NCI-H524 treated with DMSO at 0.1 percent for 48 hours (cell line): ENCODE measurements around the gene XG.

Experiments used
- DNase-seq: peaks from one replicate; lab custom pipeline; 2025; lab: John Stamatoyannopoulos, UW

Gene XG

DNA sequence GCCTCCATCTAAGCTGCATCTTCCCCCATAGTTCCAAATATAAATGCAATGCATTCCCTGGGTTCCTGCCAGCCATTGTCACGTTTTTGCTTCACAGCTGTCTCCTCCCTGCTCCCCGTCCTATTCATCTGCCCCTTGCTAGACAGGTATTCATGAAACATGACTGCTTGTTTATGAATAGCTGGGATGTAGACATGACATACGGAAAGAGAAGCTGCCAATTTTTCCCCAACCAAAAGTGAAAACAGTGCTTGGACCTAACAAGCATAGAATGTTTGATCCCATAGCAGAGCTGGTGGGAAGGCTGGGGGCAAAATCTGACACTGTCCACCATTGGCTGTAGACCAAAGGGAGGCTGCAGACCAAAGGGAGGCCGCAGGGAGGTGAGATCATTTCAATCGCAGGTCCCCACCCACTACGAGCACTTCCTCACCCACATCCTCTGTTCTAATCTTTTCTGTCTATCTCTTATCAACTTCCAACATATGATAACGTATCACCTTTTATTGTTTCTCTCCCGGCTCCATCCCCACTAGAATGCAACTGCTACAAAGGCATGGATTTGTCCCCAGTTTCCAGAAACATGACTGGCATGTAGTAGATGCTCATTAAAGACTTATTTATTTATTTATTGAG lies 68.4 kb downstream of the XG start:
- DNase-seq = no peak

DNA sequence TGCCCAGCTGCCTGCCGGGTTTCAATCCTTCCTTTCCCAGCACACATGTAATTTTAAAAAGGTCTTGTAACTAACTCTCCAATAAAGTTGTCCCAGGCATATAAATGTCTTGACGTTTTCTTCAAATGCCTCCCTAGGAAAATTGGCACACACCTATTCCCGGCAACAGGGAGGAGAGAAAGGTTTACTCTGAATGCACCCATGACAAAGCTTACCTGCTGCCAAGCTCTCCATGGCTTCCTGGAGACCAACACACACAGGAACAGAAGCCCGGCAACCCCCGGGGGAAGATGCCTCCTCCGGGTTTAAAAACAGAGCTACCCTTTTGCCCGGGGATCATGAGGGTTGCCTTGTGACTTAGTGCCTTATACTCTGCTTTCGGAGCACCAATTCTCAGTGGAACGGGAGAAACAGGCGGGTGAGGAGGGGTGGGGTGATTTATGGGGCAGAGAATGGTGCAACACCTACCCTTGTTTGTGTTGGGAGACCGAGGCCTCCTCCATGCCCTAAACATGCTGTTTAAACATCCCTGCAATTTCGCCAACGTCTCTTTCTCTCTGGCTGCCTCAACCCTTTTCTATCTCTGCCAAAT lies 72.1 kb downstream of the XG start:
- no peak for DNase-seq

DNA sequence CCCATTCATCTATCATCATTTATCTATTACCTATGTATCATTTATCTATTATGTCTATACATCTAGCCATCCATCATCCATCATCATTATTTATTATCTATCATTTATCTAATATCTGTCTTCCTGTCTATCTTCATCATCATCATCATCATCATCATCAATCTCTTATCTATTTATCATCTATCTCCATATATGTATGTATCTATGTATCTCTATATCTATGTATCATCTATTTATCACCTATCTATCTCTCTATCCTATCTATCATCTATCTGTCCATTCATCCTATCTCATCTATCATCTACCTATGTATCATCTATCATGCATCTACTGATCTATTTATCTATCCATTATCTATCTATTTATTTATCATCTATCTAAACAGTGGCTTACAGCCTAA lies 73.0 kb downstream of the XG start:
- no peak for DNase-seq

DNA sequence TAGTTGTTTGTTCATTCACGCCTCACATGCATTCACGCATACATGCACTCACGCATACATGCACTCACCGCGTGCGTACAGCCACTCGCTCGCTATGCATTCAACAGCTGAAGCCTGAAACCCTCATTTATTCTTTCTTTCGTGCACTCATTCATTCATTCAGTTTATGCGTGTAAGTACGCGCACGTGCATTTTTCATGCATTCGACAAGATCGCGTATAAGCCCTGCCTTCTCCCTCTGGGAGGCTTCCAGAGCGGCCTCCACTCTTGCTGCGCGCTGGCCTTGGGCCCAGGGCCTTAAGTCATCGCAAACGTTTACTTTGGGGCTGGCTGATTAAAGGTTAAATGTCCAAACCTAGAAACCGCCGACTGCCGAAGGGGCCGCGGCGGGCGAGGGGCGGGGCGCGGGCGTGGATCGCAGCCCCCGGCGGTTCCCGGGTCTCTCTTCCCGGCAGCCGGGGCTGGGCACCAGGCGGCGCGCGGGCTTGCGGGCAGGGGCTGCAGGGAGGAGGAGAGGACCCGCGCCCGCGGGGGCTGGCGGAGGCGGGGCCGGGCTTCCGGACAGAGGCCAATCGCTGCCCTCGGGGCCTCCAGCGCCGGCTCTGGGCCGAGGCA lies 76.6 kb downstream of the XG start, which contains the start of gene GYG2:
Gene GYG2 (plus strand): TSS at position 587 of the 615 bp plus-strand sequence. CDS start 1,259 bp downstream, outside the sequence.
- no peak for DNase-seq

DNA sequence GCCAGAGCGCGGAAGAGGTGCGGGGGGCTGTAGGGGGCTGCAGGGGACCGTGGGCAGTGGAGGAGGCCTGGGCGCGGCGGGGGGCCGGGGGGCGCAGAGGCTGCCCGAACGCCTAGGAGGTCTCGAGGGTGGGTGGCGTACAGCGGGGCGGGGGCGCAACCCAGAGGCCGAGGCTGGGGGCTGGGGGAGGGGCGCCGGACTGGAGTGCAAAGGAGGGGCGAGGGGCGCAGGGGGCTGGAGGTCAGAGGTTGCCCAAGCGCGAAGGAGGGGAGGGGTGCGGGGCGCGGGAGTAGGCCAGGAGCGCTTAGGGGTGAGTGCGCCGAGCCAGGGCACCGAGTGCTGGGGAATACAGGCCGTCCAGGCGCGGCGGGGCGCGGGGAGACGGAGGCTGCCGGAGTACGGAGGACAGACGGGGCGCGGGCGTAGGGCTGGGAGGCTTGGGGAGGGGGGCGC lies 77.1 kb downstream of the XG start:
- no peak for DNase-seq

DNA sequence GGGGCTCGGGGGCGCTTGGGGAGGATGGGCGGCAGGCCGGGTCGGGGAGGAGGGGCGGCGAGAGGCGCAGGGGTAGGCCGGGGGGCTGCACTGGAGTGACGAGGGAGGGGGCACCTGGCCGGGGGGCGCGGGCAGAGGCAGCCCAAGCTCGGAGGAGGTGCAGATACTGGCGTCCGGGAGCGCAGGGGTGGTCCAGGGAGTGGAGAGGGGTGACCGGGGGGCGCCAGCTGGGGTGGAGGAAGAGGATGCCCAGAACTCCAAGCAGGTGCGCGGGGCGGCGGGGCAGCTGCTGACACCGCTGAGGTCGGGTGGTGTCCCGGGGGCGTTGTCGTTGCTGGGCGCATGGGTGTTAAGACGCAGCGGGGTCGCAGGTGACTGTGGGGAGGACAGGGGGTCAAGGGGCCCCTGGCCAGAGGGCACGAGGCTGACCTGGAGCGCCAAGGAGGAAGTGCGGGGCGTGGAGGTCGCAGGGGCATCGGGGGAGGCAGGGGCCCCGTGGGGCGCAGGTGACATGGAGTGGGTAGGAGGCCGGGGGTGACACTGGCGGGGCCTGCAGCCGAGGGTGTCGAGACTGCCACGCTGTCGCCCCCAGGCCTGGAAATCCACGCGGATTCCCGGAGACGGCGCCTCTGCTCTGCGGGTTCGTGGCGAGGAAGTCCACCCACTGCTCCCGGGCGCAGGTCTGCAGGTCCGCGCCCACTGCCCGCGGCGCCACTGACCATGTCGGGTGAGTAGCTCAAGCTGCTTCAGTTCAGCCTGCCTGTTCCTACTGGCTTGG lies 77.8 kb downstream of the XG start:
- DNase-seq = no peak

DNA sequence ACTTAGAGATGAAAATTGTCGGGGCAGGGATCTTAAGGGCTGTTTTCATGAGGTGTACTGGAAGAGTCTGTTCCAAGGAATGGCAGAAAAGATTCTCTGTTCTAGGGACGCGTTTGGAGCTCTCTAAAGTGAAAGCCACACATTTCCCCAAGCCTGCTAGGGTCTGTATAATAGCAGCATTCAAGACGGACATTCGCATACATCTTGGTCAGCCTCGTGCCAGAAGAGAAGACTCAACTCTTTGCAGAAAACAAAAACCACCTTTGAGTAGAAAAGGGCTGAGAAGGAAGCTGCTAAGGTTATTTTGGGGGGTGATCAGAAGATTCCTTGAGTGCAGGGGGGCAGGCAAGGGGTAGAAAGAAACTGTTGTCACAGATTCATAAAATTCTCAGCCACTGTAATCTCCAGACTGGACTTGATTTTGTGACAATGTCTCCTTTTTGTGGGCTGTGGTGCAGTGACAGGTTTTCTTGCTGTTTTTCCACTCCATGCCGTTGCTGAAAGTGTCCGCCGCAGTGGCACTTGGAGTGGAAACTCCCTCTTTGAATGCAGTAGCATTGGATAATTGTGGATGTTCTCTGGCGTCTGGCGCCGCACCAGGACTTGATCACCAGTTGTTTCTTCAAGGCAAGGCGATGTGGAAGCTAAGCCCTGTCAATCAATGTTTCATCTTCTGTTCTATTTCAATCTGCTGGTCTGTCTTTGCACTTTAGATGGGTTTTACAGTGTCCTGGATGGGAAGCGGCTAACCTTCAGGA lies 79.8 kb downstream of the XG start:
- DNase-seq = no peak

DNA sequence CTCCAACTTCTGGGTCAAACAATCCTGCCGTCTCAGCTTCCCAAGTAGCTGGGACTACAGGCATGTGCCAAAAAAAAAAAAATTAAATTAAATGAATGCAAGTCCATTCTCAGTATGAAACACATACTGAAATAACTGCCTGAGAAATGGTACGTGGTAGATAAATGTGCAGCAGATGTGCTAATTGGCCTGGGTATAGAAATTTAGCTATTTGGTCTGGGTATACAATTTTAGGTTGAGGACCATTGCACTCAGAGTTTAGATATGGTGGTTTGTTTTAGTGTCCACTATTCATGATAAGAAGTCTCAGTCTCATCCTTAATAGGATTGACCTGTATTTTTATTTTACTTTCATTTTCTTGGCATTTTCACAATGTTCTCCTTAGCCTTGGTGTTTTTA lies 86.1 kb downstream of the XG start:
- no peak for DNase-seq

DNA sequence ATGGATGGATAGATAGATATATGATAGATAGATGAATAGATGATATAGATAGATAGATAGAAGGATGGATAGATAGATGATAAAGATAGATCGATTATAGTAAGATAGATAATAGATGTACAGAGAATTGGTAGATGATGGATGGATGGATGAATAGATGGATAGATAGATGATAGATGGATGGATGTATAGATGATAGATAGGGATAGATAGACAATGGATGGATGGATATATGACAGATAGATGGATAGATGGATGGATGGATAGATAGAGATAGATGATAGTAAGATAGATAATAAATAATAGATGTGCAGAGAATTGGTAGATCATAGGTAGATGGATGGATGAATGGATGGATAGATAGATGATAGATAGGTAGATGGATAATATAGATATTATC lies 89.1 kb downstream of the XG start:
- DNase-seq = no peak

DNA sequence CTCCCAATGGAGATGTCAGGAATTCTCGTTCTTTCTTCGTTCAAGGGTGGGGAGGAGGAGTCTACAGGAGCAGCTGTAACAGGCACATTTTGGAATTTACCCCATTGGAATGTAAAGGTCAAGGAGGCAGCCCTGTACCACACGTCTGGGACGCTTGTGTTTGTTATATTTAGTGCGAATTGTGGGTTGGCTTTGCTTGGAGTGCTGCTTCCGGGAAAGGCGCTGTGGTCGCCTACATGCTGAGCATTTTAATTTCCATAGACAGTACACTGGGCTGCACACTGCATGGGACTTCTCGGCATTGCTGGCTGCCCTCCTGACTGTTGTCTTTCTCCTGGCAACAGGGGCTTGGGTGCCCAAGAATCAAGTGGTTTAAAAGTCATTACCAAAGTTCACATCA lies 89.7 kb downstream of the XG start:
- DNase-seq = no peak

DNA sequence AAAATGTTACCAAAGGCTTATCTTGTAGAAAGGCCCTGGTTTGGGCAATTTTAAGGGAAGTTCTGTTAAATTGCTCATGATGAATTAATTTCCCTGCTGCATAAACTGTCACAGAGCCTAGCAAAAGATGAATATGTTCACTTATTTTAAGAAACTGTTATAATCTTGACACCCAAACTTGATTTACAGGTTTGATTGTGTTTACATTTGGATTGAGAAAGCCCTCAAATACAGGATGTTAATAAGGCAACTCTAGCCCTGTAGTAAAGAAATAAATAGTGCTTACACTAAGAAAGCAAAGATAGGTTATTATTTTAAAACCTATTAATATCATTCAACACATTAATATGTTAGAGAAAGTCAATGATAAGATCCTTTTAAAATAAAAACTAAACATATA lies 95.2 kb downstream of the XG start:
- no peak for DNase-seq

DNA sequence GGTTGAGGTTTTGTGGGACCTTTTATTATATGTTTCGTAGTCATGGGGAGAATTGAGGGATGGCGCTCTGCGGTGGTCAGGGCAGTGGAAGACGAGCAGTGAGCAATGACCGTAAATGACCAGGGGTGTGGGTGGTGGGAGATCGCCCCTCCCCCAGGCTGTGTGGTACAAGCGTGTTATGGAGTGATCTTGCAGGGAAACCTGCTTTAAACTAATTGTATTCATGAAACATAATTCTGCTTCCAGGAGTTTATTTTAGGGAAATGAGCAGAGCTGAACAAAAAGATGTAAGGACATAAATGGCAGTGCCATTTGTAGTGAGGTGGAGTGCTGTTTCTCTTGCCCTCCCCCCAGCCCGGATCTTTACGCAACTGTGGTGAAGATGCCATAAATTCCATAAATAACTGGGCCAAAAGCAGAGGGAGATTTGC lies 97.0 kb downstream of the XG start:
- DNase-seq = no peak

DNA sequence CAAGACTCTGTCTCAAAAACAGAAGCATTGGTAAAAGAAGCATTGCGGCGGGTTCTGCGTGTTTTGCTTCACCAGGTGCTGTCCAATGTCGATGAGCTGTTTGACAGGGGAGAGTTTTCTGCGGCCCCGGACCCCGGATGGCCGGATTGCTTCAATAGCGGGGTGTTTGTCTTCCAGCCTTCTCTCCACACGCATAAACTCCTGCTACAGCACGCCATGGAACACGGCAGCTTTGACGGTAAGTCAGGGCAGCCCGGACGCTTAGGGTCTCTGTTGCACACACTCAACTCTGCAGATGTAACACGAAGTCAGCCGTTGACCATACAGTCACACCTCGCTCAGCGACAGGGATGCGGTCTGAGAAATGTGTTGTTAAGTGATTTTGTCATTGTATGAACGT lies 103.1 kb downstream of the XG start:
- DNase-seq = no peak

DNA sequence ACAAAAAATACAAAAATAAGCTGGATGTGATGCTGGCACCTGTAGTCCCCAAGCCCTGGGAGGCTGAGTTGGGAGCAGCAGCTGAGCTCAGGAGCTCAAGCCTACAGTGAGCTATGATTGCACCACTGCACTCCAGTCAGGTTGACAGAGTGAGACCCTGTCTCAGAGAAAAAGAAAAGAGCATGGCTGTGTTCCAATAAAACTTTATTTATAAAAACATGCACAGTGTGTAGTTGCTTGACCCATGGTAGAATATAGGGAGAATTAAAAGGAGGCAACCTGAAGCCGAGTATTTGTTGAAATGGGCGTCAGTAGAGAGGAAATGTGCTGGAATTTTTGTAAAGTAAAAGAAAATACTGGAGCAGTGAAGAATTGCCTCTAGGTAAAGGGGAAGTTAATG lies 103.9 kb downstream of the XG start:
- no peak for DNase-seq

DNA sequence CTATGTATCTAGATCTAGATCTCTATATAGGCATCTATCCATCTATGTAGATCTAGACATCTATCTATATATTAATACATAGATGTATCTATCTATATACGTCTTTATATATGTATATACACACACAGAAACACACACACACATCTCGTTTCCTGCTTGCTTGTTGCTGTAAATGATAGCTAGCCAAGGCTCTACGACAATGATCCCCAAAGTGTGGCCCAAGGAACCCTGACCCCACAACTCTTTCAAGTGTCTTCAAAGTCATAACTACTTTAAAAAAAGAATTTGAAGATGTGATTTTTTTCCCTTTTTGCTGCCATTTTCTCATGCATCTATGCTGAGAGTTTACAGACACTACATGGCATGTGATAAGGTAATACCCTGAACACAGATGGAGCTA lies 105.7 kb downstream of the XG start:
- no peak for DNase-seq

DNA sequence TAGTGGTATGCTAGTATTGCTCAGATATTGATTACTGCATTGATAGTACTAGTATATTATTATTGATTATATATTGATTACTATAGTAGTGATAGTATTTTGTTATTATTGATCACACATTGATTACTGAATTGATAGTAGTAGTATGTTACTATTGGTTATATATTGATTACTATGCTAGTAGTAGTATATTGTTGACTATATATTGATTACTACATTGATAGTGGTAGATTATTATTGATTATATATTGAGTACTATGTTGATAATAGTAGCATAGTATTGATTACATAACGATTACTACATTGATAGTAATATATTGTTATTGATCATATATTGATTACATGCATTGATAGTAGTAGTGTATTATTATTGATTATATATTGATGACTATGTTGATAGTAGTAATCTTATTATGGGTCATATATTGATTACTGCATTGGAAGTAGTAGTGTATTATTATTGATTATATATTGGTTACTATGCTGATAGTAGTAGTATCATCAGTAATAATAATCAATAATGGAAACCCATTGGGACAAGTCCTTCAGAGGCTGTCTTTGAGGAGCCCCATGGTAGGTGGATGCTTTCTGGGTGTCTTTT lies 107.5 kb downstream of the XG start:
- DNase-seq = no peak

DNA sequence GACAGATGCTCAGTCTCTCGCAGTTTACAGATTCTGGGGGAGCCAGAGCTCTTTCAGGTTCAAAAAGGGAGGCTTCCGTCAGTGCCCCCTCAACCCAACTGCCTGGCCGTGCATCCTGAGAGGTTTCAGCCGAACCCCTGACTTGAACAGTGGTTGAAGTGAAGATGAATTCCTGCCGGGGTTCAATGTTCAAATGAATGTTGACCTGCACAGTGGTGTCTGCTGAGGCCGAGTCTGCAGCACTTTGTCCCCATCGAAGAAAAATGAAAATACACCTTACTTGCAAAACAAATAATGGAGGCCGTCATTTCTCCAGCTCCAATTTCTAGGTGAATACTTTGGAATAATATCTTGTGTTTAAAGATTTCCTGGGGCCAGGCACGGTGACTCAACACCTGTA lies 110.6 kb downstream of the XG start:
- no peak for DNase-seq

DNA sequence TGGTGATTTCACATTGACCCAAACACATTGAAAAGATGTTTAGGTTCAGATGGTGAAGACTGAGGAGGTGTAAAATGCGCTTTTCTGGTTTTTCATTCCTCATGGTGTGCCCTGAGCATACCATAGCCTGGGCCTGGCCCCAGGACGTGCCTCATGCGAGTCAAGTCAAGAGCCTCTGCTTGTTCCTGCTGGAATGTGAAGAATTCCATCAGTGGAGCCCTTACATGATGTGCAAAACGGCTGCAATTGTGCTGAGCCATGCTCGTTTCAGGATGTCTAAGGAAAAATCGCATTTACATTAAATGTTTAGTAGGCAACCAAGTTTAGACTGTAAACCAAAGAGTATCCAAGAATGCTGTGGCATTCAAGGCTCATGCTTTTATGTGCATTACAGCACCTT lies 111.8 kb downstream of the XG start:
- DNase-seq = no peak
